ENCODE results near the gene TROAP.
"Not testable (repeated sequence)": the region's sequence is repeated elsewhere in the genome, so short reads cannot be mapped to it uniquely, and the experiment has no call there.

Gene TROAP

GRCh38 chr12:49294804-49295081 is 28.3 kb upstream of the TROAP start:
- no peak for DNase-seq

GRCh38 chr12:49295082-49295936 is 27.7 kb upstream of the TROAP start, which contains the start of gene PRPH:
Gene PRPH (plus strand): TSS chr12:49295147. CDS start chr12:49295201, 54 bp downstream.
- DNase-seq, result no peak

GRCh38 chr12:49296034-49296835 is 26.8 kb upstream of the TROAP start:
- peak; percentile 39 for DNase-seq

- no peak for DNase-seq
Observed at GRCh38 chr12:49296836-49297694, 26.0 kb upstream of the TROAP start.

GRCh38 chr12:49297695-49298060 is 25.4 kb upstream of the TROAP start:
- DNase-seq, result no peak

GRCh38 chr12:49298160-49298559 is 24.9 kb upstream of the TROAP start:
- DNase-seq, result no peak

- DNase-seq, result no peak
Observed at GRCh38 chr12:49301760-49302159, 21.3 kb upstream of the TROAP start.

GRCh38 chr12:49304161-49304560 is 18.9 kb upstream of the TROAP start:
- no peak for DNase-seq

- no peak for DNase-seq
Observed at GRCh38 chr12:49305762-49306510, 17.1 kb upstream of the TROAP start.

GRCh38 chr12:49309386-49309785 is 13.7 kb upstream of the TROAP start:
- no peak for DNase-seq

GRCh38 chr12:49310451-49311000 is 12.5 kb upstream of the TROAP start:
- not testable (repeated sequence) for DNase-seq

- no peak for DNase-seq
Observed at GRCh38 chr12:49314811-49315210, 8.2 kb upstream of the TROAP start.

- DNase-seq, result not testable (repeated sequence)
Observed at GRCh38 chr12:49317118-49317517, 5.9 kb upstream of the TROAP start.

GRCh38 chr12:49320411-49321103 is 2.5 kb upstream of the TROAP start:
- not testable (repeated sequence) for DNase-seq

GRCh38 chr12:49322367-49322707 is 718 bp upstream of the TROAP start:
- no peak for DNase-seq

GRCh38 chr12:49323524-49324097 is 556 bp downstream of the TROAP start:
- DNase-seq, result no peak

GRCh38 chr12:49325606-49326005 is 2.6 kb downstream of the TROAP start:
- DNase-seq, result no peak

GRCh38 chr12:49327368-49327767 is 4.3 kb downstream of the TROAP start:
- DNase-seq, result no peak

- no peak for DNase-seq
Observed at GRCh38 chr12:49327887-49328286, 4.8 kb downstream of the TROAP start.

- DNase-seq, result no peak
Observed at GRCh38 chr12:49328816-49329215, 5.8 kb downstream of the TROAP start.

GRCh38 chr12:49330032-49330619 is 7.1 kb downstream of the TROAP start:
- DNase-seq, result no peak
